Pancreas (tissue), 10 donors: ENCODE measurements around the gene PAM. TPM values are rescaled to one million over a fixed set of nuclear protein-coding genes. Genes with fewer than 3 reads are reported as not detected.

Experiments used
- ATAC-seq, 4 donors: fragments of 200-7000 bp; cut with Tn5 transposase; one replicate each; pipeline versions ENCODE4 v1.8.0 to v1.9.1; 2020; ENCODE audit warnings: mild to moderate bottlenecking in 4 of 4, moderate library complexity in 4 of 4
- DNase-seq, 6 donors: peaks; one replicate each; pipeline ENCODE4 v3.0.0-alpha.2; 2020
- FAIRE-seq: peaks from 2 replicates; lab custom pipeline; 2012; peaks lifted over from hg19 to GRCh38; lab: Jason Lieb, UNC
- H3K27ac ChIP-seq, 4 donors: fragments of 200-600 bp; sonication (generic); 1 replicate in 3 of 4; 2 replicates in 1 of 4; pipeline versions ENCODE4 v1.5.0 to v1.8.0; 2020
- H3K27me3 ChIP-seq, 4 donors: fragments of 200-600 bp; one replicate each; pipeline ENCODE4 v1.8.0; 2021
- H3K36me3 ChIP-seq, 3 donors: fragments of 200-600 bp; sonication (generic) in 1 of 3; one replicate each; pipeline versions ENCODE4 v1.5.0 to v1.8.0; 2020 to 2021
- H3K4me1 ChIP-seq, 3 donors: fragments of 200-600 bp; one replicate each; pipeline ENCODE4 v1.8.0; 2021
- H3K4me3 ChIP-seq, 4 donors: fragments of 200-600 bp; sonication (generic) in 2 of 4; one replicate each; pipeline versions ENCODE4 v1.5.0 to v1.8.0; 2020 to 2021
- H3K9me3 ChIP-seq, 4 donors: fragments of 200-600 bp; one replicate each; pipeline ENCODE4 v1.8.0; 2021
- CTCF ChIP-seq, 4 donors: fragments of 200-600 bp; sonication (generic) in 3 of 4; IDR thresholded peaks; one replicate each; pipeline versions ENCODE4 v1.5.0 to v1.8.0; 2021; ENCODE audit warnings: antibody characterized with exemption in 4 of 4
- WGBS, 2 donors: extraction: QIAGEN DNeasy Blood & Tissue Kit; methylation state at CpG; one replicate each; pipeline ENCODE4 v1.1.7; 2013; 5-methylcytosine and 5-hydroxymethylcytosine counted together
- intact Hi-C, 3 donors: fragments of 100-400 bp; cut with DNase I; formaldehyde crosslinking; loops; one replicate each; pipeline versions ENCODE4 v1.11.1 to v1.14.2; 2022
- polyA plus RNA-seq, 2 donors: library from polyadenylated mRNA; stranded (reverse); fragments of 200-250 nt; gene quantifications; one replicate each; pipeline ENCODE4 v1.2.3, GENCODE V29; 2013
- total RNA-seq, 6 donors: library from RNA; stranded (reverse); fragmentation: NEBNext Ultra II Directional in 4 of 6; extraction: Animal tissue kit (Norgen Biotek cat#: 25700) in 4 of 6; gene quantifications; one replicate each; pipeline versions ENCODE4 v1.2.1 to v1.2.4, GENCODE V29; 2021 to 2023
- donor health status: healthy with polysubstance abuse.
- donor health status: DM: no; HTN: no; CAD: no; lungs with moderate emphysema.
- donor health status: DM: no; HTN: no; CAD: no.
- donor health status: control.
- donor health status: control.
- donor health status: Bipolar disorder and iron deficiency.
- donor health status: DM: yes; HTN: yes; CAD: no.
- donor health status: DM: no; HTN: no; CAD: no.
- donor health status: DM: no; HTN: no; CAD: no.
- donor health status: DM: yes; HTN: yes; CAD: no.

The PAM gene
- total and polyA plus RNA-seq, 8 donors = 47.0 to 242 (median 85.8) TPM

- TF ChIP-seq CTCF (IDR thresholded peaks at IDR 0.05) = no peak
- FAIRE-seq (no peak), DNase-seq (no peak), ATAC-seq (no peak)
- intact Hi-C loops = no loop called here
- Histone ChIP-seq H3K36me3 (no peaks in the 10 kb centered on the region), H3K4me3 (no peak overlapping the region), H3K9me3 (no peaks in the 10 kb centered on the region), H3K4me1 (no peaks in the 10 kb centered on the region), H3K27ac (no peak overlapping the region), H3K27me3 (no peaks in the 10 kb centered on the region)
- WGBS, 2 donors = 77 to 81% methylated on average over 4 of the region's 4 CpGs
These were observed 32.2 kb upstream of the PAM start for GRCh38 chr5:102722931-102723330.

GRCh38 chr5:102731693-102732092 is 23.4 kb upstream of the PAM start:
- no peak for TF ChIP-seq CTCF (IDR thresholded peaks at IDR 0.05)
- FAIRE-seq (no peak), DNase-seq (no peak)

GRCh38 chr5:102733534-102733933 is 21.6 kb upstream of the PAM start:
- Histone ChIP-seq H3K4me1 (no peaks in the 10 kb centered on the region), H3K27ac (no peak overlapping the region), H3K4me3 (no peak overlapping the region), H3K27me3 (no peaks in the 10 kb centered on the region), H3K36me3 (no peaks in the 10 kb centered on the region), H3K9me3 (no peaks in the 10 kb centered on the region)
- FAIRE-seq = no peak
- no peak for TF ChIP-seq CTCF (IDR thresholded peaks at IDR 0.05)
- intact Hi-C loops = no loop called here
- no peak for ATAC-seq
- WGBS, 2 donors = 54 to 55% methylated on average over 5 of the region's 5 CpGs
- DNase-seq = no peak

More at GRCh38 chr5:102731693-102732092, 23.4 kb upstream of the PAM start:
- no peak overlapping the region for H3K4me3 ChIP-seq
- H3K36me3 ChIP-seq = no peaks in the 10 kb centered on the region
- no peaks in the 10 kb centered on the region for H3K4me1 ChIP-seq
- intact Hi-C loops = no loop called here
- ATAC-seq = no peak
- H3K27ac ChIP-seq = no peak overlapping the region
- H3K27me3 ChIP-seq = no peaks in the 10 kb centered on the region
- H3K9me3 ChIP-seq = no peaks in the 10 kb centered on the region
- 29% methylated on average over 1 of the region's 1 CpG for WGBS, 2 donors

GRCh38 chr5:102737161-102737560 is 17.9 kb upstream of the PAM start:
- Histone ChIP-seq H3K36me3 (no peaks in the 10 kb centered on the region), H3K4me3 (no peak overlapping the region), H3K27ac (no peak overlapping the region), H3K27me3 (no peaks in the 10 kb centered on the region), H3K9me3 (no peaks in the 10 kb centered on the region), H3K4me1 (no peaks in the 10 kb centered on the region)
- no peak for ATAC-seq
- DNase-seq = no peak
- intact Hi-C loops = no loop called here
- 81 to 94% methylated on average over 1 of the region's 1 CpG for WGBS, 2 donors
- no peak for TF ChIP-seq CTCF (IDR thresholded peaks at IDR 0.05)
- FAIRE-seq = no peak

- no peak for FAIRE-seq
- Histone ChIP-seq H3K9me3 (no peaks in the 10 kb centered on the region), H3K27me3 (no peaks in the 10 kb centered on the region), H3K36me3 (no peaks in the 10 kb centered on the region), H3K4me1 (no peaks in the 10 kb centered on the region), H3K27ac (no peak overlapping the region), H3K4me3 (no peak overlapping the region)
- TF ChIP-seq CTCF (IDR thresholded peaks at IDR 0.05) = no peak
- no peak for DNase-seq
- no peak for ATAC-seq
- WGBS, 2 donors = 37 to 45% methylated on average over 7 of the region's 7 CpGs
- intact Hi-C loops = no loop called here
These were observed 17.2 kb upstream of the PAM start for GRCh38 chr5:102737805-102738469.
